ENCODE data around the gene ARID5B. TPM values are rescaled to one million over a fixed set of nuclear protein-coding genes. Genes with fewer than 3 reads are reported as not detected.
A peak's percentile ranks its signal among the peaks of the same experiment; 100 is the strongest.

The ARID5B gene
- total RNA-seq, 4 donors from 2014 or later: 7.6 to 36.3 (median 21.2) TPM

DNA sequence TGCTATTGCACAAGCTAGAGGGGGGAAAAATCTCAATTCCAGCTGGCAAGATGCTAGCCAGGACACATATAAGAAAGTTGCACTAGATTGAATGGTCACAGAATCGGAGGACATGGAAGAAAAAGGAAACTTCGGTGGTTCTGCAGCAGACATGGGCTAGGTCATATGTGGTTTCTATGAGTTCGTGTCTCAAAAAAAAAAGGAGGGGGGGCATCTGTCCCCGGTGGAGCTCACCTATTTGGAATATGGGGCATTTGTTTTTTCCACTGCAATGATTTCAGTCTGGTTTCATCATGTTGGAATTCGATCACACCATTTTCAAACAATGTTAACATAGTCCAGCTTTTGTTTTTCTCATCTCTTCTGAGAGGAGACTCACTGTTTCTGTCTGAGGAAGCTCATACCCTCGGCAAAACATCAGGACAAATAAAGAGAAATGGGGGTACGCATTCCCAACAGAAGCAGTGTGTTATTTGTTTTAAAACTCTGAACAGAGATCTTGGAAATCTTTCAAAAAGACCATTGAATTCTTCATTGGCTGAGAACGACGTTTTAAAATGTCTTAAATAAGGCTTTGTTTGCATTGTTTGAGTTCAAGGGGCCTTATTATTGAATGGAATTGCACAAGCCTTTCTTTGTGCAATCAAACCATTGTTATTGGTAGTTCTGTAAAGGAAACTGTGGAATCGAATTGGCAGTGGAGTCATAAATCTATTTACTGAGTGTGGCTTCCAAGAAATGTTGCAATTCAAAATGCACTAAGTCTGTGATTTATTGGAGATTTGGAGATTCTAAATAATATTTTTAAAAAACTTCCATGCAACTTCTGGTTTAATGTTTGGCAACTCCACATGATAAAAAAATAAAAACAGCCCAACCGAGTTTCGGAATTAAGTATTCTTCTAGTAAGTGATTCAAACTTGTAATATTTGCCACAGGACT, 194.0 kb downstream of the ARID5B start:
- 33 to 35% methylated on average over 12 of the region's 12 CpGs for WGBS, 2 donors
- intact Hi-C loops (cut with DNase I): no loop called here
- peak overlapping the region in 1 of 3 donors; percentile 43 for H3K27ac ChIP-seq
- no peak for DNase-seq
- no peaks in the 10 kb centered on the region for H3K9me3 ChIP-seq
- H3K4me1 ChIP-seq: peaks cover 21 to 25% of the 10 kb centered on the region in 2 donors
- no peaks in the 10 kb centered on the region for H3K27me3 ChIP-seq
- H3K4me3 ChIP-seq (replicated peaks in 1 of 3): peak overlapping the region in 1 of 3 donors; percentile 8
- TF ChIP-seq, protein P1, sequence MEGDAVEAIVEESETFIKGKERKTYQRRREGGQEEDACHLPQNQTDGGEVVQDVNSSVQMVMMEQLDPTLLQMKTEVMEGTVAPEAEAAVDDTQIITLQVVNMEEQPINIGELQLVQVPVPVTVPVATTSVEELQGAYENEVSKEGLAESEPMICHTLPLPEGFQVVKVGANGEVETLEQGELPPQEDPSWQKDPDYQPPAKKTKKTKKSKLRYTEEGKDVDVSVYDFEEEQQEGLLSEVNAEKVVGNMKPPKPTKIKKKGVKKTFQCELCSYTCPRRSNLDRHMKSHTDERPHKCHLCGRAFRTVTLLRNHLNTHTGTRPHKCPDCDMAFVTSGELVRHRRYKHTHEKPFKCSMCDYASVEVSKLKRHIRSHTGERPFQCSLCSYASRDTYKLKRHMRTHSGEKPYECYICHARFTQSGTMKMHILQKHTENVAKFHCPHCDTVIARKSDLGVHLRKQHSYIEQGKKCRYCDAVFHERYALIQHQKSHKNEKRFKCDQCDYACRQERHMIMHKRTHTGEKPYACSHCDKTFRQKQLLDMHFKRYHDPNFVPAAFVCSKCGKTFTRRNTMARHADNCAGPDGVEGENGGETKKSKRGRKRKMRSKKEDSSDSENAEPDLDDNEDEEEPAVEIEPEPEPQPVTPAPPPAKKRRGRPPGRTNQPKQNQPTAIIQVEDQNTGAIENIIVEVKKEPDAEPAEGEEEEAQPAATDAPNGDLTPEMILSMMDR (IDR thresholded peaks at IDR 0.05): no peak
- TF ChIP-seq POLR2A (IDR thresholded peaks at IDR 0.05): no peak
- peaks cover 7 to 19% of the 10 kb centered on the region in 2 donors for H3K36me3 ChIP-seq

DNA sequence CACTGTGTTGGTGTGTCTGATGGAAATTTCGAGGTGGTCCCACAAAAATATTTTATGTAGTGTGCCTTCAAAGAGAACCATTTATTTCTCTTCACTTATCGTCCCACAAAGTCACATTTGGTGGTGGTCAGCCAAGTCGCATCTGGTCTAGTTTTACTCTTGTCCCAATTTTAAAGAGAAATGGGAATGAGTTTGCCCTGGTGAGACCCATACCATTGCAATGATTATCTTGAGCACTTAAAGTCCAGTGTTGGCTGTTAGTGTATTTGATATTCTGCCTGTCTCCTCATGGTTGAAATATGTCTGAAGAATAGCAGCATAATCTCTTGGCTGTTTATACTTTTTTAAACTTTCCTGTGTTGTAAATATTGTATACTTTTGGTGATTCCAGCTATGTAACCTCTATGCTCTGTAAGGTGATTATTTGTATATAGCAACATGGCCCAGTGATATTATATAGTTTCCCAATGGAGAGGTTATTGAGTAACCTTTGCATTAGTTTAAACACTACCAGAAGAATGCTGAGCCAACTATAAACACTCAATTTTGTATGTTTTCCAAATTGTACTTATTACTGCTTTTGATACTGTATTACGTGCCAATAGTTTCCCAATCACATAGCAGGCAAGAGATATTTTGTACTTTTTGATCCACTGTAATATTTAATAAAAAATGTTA, 194.9 kb downstream of the ARID5B start:
- TF ChIP-seq, protein P1 (IDR thresholded peaks at IDR 0.05): no peak
- no peak for TF ChIP-seq POLR2A (IDR thresholded peaks at IDR 0.05)

DNA sequence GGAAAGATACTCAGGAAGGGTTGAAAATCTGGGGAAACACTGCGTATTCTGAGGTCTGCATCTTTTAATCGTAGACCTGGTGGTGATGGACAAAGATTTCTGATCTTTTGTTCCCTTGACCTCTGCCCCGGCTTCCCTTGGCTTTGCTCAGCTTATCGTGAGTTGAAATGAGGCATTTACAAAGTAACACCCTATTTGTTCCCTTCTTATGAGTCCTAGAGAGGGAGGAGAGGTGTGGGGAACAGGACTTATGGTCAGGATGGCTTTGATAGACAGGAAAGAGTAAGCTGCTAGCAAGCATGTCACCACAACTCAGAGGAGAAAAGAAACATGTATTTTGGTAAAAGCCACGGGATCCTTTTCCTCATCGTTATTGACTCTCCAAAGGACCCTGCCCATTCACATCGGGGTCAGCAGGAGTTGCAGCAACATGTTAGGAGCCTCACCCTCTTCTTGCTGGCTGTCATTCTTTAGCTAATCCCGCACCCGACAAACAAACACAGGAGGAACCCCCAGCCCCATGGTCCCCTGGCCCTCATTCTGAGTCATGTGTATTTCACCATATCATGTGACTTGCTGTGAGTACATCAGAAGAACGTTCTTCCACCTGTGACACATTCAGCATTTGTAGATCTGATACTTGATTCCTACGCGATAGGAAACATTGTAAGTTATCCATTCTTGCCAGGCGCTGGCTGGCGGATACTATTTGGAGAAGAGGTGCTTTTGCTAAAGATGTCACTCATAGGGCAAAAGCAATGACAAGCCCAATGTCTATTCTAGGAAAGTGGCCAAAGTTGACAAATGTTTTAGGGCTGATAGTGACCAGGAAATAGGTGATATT, 197.0 kb downstream of the ARID5B start:
- no peaks in the 10 kb centered on the region for H3K9me3 ChIP-seq
- TF ChIP-seq, protein P1 (IDR thresholded peaks at IDR 0.05): no peak
- TF ChIP-seq POLR2A (IDR thresholded peaks at IDR 0.05): no peak
- intact Hi-C loops (cut with DNase I): no loop called here
- no peak overlapping the region for H3K27ac ChIP-seq
- no peak overlapping the region for H3K4me3 ChIP-seq (replicated peaks in 1 of 3)
- DNase-seq: no peak
- H3K4me1 ChIP-seq: peaks cover 21 to 25% of the 10 kb centered on the region in 2 donors
- no peaks in the 10 kb centered on the region for H3K36me3 ChIP-seq
- 80 to 91% methylated on average over 14 of the region's 14 CpGs for WGBS, 2 donors
- no peaks in the 10 kb centered on the region for H3K27me3 ChIP-seq

More for the DNA sequence above, 194.9 kb downstream of the ARID5B start:
- Histone ChIP-seq H3K27ac (no peak overlapping the region), H3K27me3 (no peaks in the 10 kb centered on the region), H3K36me3 (peaks cover 4 to 11% of the 10 kb centered on the region in 2 donors), H3K4me1 (peaks cover 21 to 25% of the 10 kb centered on the region in 2 donors), H3K9me3 (no peaks in the 10 kb centered on the region), H3K4me3 (replicated peaks in 1 of 3) (no peak overlapping the region)
- 81 to 82% methylated on average over 4 of the region's 4 CpGs for WGBS, 2 donors
- intact Hi-C loops (cut with DNase I): no loop called here
- DNase-seq: no peak

DNA sequence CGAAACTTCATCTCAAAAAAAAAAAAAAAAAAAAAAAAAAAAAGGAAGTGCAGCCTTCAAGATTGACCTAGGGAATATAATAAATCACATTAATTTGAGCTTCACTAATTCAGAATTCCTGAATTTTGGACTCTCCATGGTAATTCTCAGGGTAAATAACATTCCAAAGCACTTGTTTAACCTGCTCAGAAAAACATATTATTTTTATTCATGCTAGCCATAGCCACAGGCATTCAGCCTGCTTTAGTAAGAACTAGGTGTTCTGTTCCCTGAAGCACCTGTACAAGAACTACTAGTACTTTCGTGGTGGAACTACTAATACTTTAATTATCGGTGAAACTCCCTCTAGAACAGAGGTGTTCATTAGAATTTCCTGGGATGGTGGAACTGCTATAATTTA, 197.8 kb downstream of the ARID5B start:
- Histone ChIP-seq H3K27me3 (no peaks in the 10 kb centered on the region), H3K36me3 (no peaks in the 10 kb centered on the region), H3K9me3 (no peaks in the 10 kb centered on the region), H3K4me3 (replicated peaks in 1 of 3) (no peak overlapping the region), H3K4me1 (peaks cover 17 to 18% of the 10 kb centered on the region in 2 donors), H3K27ac (no peak overlapping the region)
- DNase-seq: no peak
- TF ChIP-seq, protein P1 (IDR thresholded peaks at IDR 0.05): no peak
- no peak for TF ChIP-seq POLR2A (IDR thresholded peaks at IDR 0.05)
- 91 to 96% methylated on average over 3 of the region's 3 CpGs for WGBS, 2 donors
- intact Hi-C loops (cut with DNase I): no loop called here
